Neuronal stem cell (in vitro differentiated cells): ENCODE measurements around the gene AHCTF1.
A peak's percentile ranks its signal among the peaks of the same experiment; 100 is the strongest.

Experiments used
- DNase-seq: peaks from one replicate; pipeline ENCODE4 v3.0.0-alpha.2; 2013; ENCODE audit warnings: low spot score
- H2AFZ ChIP-seq: one replicate; pipeline ENCODE4 v1.6.1; 2013; ENCODE audit warnings: mild to moderate bottlenecking, low read length, inconsistent platforms
- H2AK5ac ChIP-seq: 2 replicates; pipeline ENCODE4 v1.6.1; 2013; ENCODE audit warnings: low read depth, mild to moderate bottlenecking, inconsistent platforms, low read length, moderate library complexity, mixed read lengths
- H2BK120ac ChIP-seq: 2 replicates; pipeline ENCODE4 v1.6.1; 2013; ENCODE audit warnings: low read depth, mild to moderate bottlenecking, inconsistent platforms, low read length, moderate library complexity, mixed read lengths
- H2BK12ac ChIP-seq: one replicate; pipeline ENCODE4 v1.6.1; 2013; ENCODE audit warnings: low read length, inconsistent platforms
- H2BK15ac ChIP-seq: 2 replicates; pipeline ENCODE4 v1.6.1; 2013; ENCODE audit warnings: mild to moderate bottlenecking, low read length, inconsistent platforms, mixed read lengths
- H2BK5ac ChIP-seq: one replicate; pipeline ENCODE4 v1.6.1; 2013; ENCODE audit warnings: inconsistent platforms, mild to moderate bottlenecking, low read length, moderate library complexity
- H3K14ac ChIP-seq: one replicate; pipeline ENCODE4 v1.6.1; 2013; ENCODE audit warnings: low read length, inconsistent platforms
- H3K18ac ChIP-seq: 2 replicates; pipeline ENCODE4 v1.6.1; 2013; ENCODE audit warnings: low read length, inconsistent platforms
- H3K23ac ChIP-seq: 2 replicates; pipeline ENCODE4 v1.6.1; 2013; ENCODE audit warnings: low read depth, mild to moderate bottlenecking, mixed read lengths, low read length, inconsistent platforms; ENCODE audit not compliant: poor library complexity
- H3K27ac ChIP-seq: replicated peaks from 3 replicates; pipeline ENCODE4 v1.5.1; 2013; ENCODE audit warnings: low read length, inconsistent platforms
- H3K27me3 ChIP-seq, 3 experiments: 2 replicates each; pipeline ENCODE4 v1.6.1; 2013; ENCODE audit warnings: low read length in 3 of 3, mild to moderate bottlenecking in 2 of 3, inconsistent platforms in 1 of 3, low read depth in 1 of 3, mixed read lengths in 1 of 3, moderate library complexity in 1 of 3; ENCODE audit not compliant: control insufficient read depth in 3 of 3, insufficient read depth in 3 of 3
- H3K36me3 ChIP-seq, 2 donors: replicated peaks in 1 of 2; 2 replicates each; pipeline ENCODE4 v1.6.1; 2013; ENCODE audit warnings: low read length in 2 of 2; ENCODE audit not compliant: control insufficient read depth in 2 of 2, insufficient read depth in 2 of 2
- H3K4ac ChIP-seq: 2 replicates; pipeline ENCODE4 v1.6.1; 2013; ENCODE audit warnings: inconsistent platforms, mild to moderate bottlenecking, low read length, moderate library complexity
- H3K4me1 ChIP-seq, 2 donors: 1 replicate in 1 of 2; 2 replicates in 1 of 2; pipeline ENCODE4 v1.6.1; 2013; ENCODE audit warnings: low read length in 2 of 2, low read depth in 1 of 2; ENCODE audit not compliant: control insufficient read depth in 2 of 2, insufficient read depth in 1 of 2
- H3K4me2 ChIP-seq: one replicate; pipeline ENCODE4 v1.6.1; 2013; ENCODE audit warnings: mild to moderate bottlenecking, low read length, inconsistent platforms; ENCODE audit not compliant: insufficient read depth, poor library complexity, severe bottlenecking
- H3K4me3 ChIP-seq, 2 donors: 2 replicates each; pipeline ENCODE4 v1.5.1; 2013; ENCODE audit warnings: low read length in 2 of 2, mild to moderate bottlenecking in 2 of 2, inconsistent platforms in 1 of 2, moderate library complexity in 1 of 2
- H3K79me1 ChIP-seq: one replicate; pipeline ENCODE4 v1.6.1; 2013; ENCODE audit warnings: low read depth, mild to moderate bottlenecking, inconsistent platforms, low read length, moderate library complexity
- H3K9ac ChIP-seq: one replicate; pipeline ENCODE4 v1.6.1; 2013; ENCODE audit warnings: mild to moderate bottlenecking, low read depth, low read length, inconsistent platforms; ENCODE audit not compliant: poor library complexity
- H3K9me3 ChIP-seq, 2 donors: replicated peaks in 1 of 2; 2 replicates each; pipeline versions ENCODE3 to v1.6.1; 2013; ENCODE audit warnings: low read length in 2 of 2, mild to moderate bottlenecking in 2 of 2, inconsistent platforms in 1 of 2, low read depth in 1 of 2, mixed read lengths in 1 of 2, moderate library complexity in 1 of 2; ENCODE audit not compliant: control insufficient read depth in 2 of 2, insufficient read depth in 1 of 2
- H4K8ac ChIP-seq: one replicate; pipeline ENCODE4 v1.6.1; 2013; ENCODE audit warnings: low read depth, mild to moderate bottlenecking, inconsistent platforms, low read length, moderate library complexity
- H4K91ac ChIP-seq: one replicate; pipeline ENCODE4 v1.6.1; 2013; ENCODE audit warnings: low read length, low read depth, mild to moderate bottlenecking, inconsistent platforms; ENCODE audit not compliant: poor library complexity
- WGBS, 2 donors: extraction: QIAGEN DNeasy Blood & Tissue Kit; methylation state at CpG; one replicate each; pipeline ENCODE4 v1.1.7; 2013; ENCODE audit warnings: missing lambda C conversion rate in 2 of 2, mixed read lengths in 1 of 2; ENCODE audit not compliant: insufficient read length in 2 of 2, insufficient replicate concordance in 1 of 2; ENCODE audit errors: extremely low coverage in 2 of 2; 5-methylcytosine and 5-hydroxymethylcytosine counted together

AHCTF1 gene

DNA sequence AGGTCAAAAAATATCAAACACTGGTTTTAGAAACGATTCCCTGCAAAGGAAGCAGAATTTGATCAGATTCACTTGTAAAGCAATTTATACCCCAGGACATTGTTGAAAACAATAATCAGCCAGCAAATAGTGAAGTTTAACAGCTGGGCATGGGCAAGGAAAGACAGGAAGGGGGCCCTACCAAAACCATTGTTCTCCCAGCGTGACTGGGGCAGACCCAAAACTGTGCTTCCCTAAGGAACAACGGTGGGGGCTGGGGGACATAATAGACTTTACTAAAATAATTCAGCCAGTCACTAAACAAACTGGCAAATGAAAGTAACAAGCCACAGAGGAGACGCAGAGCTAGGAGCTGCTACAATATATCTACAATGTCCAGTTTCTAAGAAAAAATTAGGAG lies 100.2 kb downstream of the AHCTF1 start:
- Histone ChIP-seq H2AFZ (peak overlapping the region; percentile 69), H3K36me3 (no peaks in the 10 kb centered on the region), H3K4me3 (no peak overlapping the region), H3K27ac (no peak overlapping the region), H3K14ac (no peak overlapping the region), H3K4me2 (no peak overlapping the region), H2BK5ac (no peak overlapping the region), H2BK120ac (no peak overlapping the region), H3K9ac (no peak overlapping the region), H4K91ac (no peak overlapping the region), H3K9me3 (peaks cover 7% of the 10 kb centered on the region in 2 donors), H2BK12ac (no peak overlapping the region), H3K4me1 (peaks cover 0 to 4% of the 10 kb centered on the region in 2 donors), H2AK5ac (no peak overlapping the region), H3K4ac (no peak overlapping the region), H3K23ac (no peak overlapping the region), H3K79me1 (no peaks in the 10 kb centered on the region), H3K18ac (no peak overlapping the region), H4K8ac (no peak overlapping the region), H3K27me3 (no peaks in the 10 kb centered on the region), H2BK15ac (no peak overlapping the region)
- no peak for DNase-seq
- WGBS, 2 donors = no CpG with 5 or more reads among the region's 4 CpGs

DNA sequence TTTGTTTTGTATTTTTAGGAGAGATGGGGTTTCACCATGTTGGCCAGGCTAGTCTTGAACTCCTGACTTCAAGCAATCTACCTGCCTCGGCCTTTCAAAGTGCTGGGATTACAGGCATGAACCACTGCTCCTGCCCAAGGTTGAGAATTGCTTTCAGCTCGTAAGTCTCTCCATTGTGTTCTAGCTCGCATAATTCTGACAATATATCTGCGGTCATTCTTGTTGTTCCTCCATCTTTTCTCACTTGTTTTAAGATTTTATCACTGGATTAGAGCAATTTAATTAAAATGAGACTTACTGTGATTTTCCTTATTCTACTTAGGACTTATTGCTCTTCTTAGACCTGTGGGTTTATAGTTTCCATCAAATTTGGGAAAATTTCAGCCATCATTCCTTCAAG lies 102.9 kb downstream of the AHCTF1 start:
- Histone ChIP-seq H3K27me3 (no peaks in the 10 kb centered on the region), H3K14ac (no peak overlapping the region), H3K4me2 (no peak overlapping the region), H2BK120ac (no peak overlapping the region), H2BK5ac (no peak overlapping the region), H4K8ac (no peak overlapping the region), H4K91ac (no peak overlapping the region), H2AK5ac (no peak overlapping the region), H2BK15ac (no peak overlapping the region), H2AFZ (no peak overlapping the region), H3K23ac (no peak overlapping the region), H3K36me3 (no peaks in the 10 kb centered on the region), H3K4me1 (peaks cover 0 to 4% of the 10 kb centered on the region in 2 donors), H3K9me3 (peaks cover 7% of the 10 kb centered on the region in 2 donors), H2BK12ac (no peak overlapping the region), H3K18ac (no peak overlapping the region), H3K9ac (no peak overlapping the region), H3K79me1 (no peaks in the 10 kb centered on the region), H3K4me3 (no peak overlapping the region), H3K4ac (no peak overlapping the region), H3K27ac (no peak overlapping the region)
- no CpG with 5 or more reads among the region's 4 CpGs for WGBS, 2 donors
- no peak for DNase-seq

DNA sequence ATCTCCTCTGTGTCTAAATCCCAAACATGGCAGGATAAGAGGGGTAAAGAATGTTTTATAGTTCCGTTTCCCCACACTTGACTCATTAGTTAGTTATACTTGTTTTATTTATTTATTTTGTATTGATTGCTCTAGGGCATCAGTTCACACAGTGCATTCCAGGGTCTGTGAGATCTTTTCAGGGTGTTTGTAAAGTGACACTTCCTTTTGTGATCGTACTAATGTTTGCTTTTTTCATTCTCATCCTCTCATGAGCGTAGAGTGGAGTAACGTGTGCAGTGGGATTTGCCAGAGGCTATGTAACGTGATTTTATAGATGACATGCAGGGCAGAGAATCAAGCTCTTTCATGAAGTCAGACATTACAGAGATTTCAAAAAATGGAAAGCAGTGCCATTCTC lies 104.4 kb downstream of the AHCTF1 start:
- no peak overlapping the region for H4K8ac ChIP-seq
- H3K79me1 ChIP-seq = no peaks in the 10 kb centered on the region
- no peak overlapping the region for H3K18ac ChIP-seq
- H2AK5ac ChIP-seq = no peak overlapping the region
- peaks cover 0 to 4% of the 10 kb centered on the region in 2 donors for H3K4me1 ChIP-seq
- no peak overlapping the region for H2BK120ac ChIP-seq
- no peak for DNase-seq
- H3K14ac ChIP-seq = no peak overlapping the region
- no peak overlapping the region for H4K91ac ChIP-seq
- no peak overlapping the region for H2BK5ac ChIP-seq
- no peak overlapping the region for H3K9ac ChIP-seq
- no CpG with 5 or more reads among the region's 5 CpGs for WGBS, 2 donors
- H3K4ac ChIP-seq = no peak overlapping the region
- no peak overlapping the region for H3K27ac ChIP-seq
- no peak overlapping the region for H2BK12ac ChIP-seq
- H3K4me2 ChIP-seq = no peak overlapping the region
- no peaks in the 10 kb centered on the region for H3K36me3 ChIP-seq
- no peak overlapping the region for H3K4me3 ChIP-seq
- no peak overlapping the region for H3K23ac ChIP-seq
- no peaks in the 10 kb centered on the region for H3K27me3 ChIP-seq
- peaks cover 7% of the 10 kb centered on the region in 2 donors for H3K9me3 ChIP-seq
- H2BK15ac ChIP-seq = no peak overlapping the region
- no peak overlapping the region for H2AFZ ChIP-seq

DNA sequence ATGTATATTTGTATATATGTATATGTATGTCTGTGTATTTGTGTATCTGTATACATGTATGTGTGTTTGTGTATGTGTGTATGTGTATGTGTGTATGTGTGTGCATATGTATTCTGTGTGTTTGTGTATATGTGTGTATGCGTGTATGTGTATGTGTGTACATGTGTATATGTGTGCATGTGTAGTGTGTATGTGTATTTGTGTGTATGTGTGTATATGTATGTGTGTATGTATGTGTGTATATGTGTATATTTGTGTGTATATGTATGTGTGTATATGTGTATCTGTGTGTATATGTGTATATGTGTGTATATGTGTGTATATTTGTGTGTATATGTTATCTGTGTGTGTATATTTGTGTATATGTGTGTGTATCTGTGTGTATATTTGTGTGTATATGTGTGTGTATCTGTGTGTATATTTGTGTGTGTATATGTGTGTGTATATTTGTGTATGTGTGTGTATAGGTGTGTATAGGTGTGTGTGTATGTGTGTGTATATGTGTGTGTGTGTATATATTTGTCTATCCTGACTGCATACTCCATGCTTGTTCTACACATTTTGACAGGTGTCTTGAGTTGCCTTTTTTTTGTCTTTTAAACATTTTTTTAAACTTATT lies 106.1 kb downstream of the AHCTF1 start:
- H2BK15ac ChIP-seq = no peak overlapping the region
- H2BK120ac ChIP-seq = no peak overlapping the region
- H2AFZ ChIP-seq = no peak overlapping the region
- H3K4ac ChIP-seq = no peak overlapping the region
- no peak overlapping the region for H3K18ac ChIP-seq
- no peaks in the 10 kb centered on the region for H3K36me3 ChIP-seq
- H3K27me3 ChIP-seq = no peaks in the 10 kb centered on the region
- H4K91ac ChIP-seq = no peak overlapping the region
- H3K4me1 ChIP-seq = no peaks in the 10 kb centered on the region
- H3K9ac ChIP-seq = no peak overlapping the region
- no peaks in the 10 kb centered on the region for H3K79me1 ChIP-seq
- H3K4me2 ChIP-seq = no peak overlapping the region
- H3K27ac ChIP-seq = no peak overlapping the region
- H2BK5ac ChIP-seq = no peak overlapping the region
- H3K23ac ChIP-seq = no peak overlapping the region
- peaks cover 7% of the 10 kb centered on the region in 2 donors for H3K9me3 ChIP-seq
- H3K14ac ChIP-seq = no peak overlapping the region
- no CpG with 5 or more reads among the region's 1 CpG for WGBS, 2 donors
- H3K4me3 ChIP-seq = no peak overlapping the region
- no peak overlapping the region for H4K8ac ChIP-seq
- no peak overlapping the region for H2BK12ac ChIP-seq
- H2AK5ac ChIP-seq = no peak overlapping the region
- DNase-seq = no peak
